H54 (cell line): Measurements from ENCODE around the gene MAPK8IP3.
A peak's percentile ranks its signal among the peaks of the same experiment; 100 is the strongest.

Experiments used
- DNase-seq: peaks from one replicate; pipeline ENCODE4 v3.0.0; 2011; ENCODE audit warnings: low spot score, mixed read lengths; ENCODE audit not compliant: insufficient read length
- FAIRE-seq: peaks from 3 replicates; lab custom pipeline; 2011; peaks lifted over from hg19 to GRCh38; lab: Jason Lieb, UNC
- POLR2A ChIP-seq: IDR thresholded peaks from 2 replicates; pipeline ENCODE4 v1.6.1; 2011; ENCODE audit warnings: low read depth, mild to moderate bottlenecking, low read length

MAPK8IP3 gene

GRCh38 chr16:1778200-1779179 lies 72.5 kb downstream of the MAPK8IP3 start:
- DNase-seq (no peak), FAIRE-seq (no peak)
- TF ChIP-seq POLR2A = peak; percentile 23; the same call in 1 of the 2 replicates

- FAIRE-seq (no peak), DNase-seq (no peak)
- TF ChIP-seq POLR2A = peak; percentile 2; the same call in 1 of the 2 replicates
These were observed 73.3 kb downstream of the MAPK8IP3 start for GRCh38 chr16:1779234-1779701.

GRCh38 chr16:1779741-1780676 lies 74.0 kb downstream of the MAPK8IP3 start:
- TF ChIP-seq POLR2A = no peak
- DNase-seq = no peak
- no peak for FAIRE-seq

- no peak for DNase-seq
- no peak for FAIRE-seq
- no peak for TF ChIP-seq POLR2A
These were observed 74.7 kb downstream of the MAPK8IP3 start for GRCh38 chr16:1780677-1781072.

- TF ChIP-seq POLR2A = no peak
- FAIRE-seq = no peak
- DNase-seq = no peak
These were observed 75.3 kb downstream of the MAPK8IP3 start for GRCh38 chr16:1781254-1781653.

GRCh38 chr16:1781758-1782407 lies 75.9 kb downstream of the MAPK8IP3 start:
- FAIRE-seq (no peak), DNase-seq (peak; percentile 51)
- TF ChIP-seq POLR2A = no peak

GRCh38 chr16:1782408-1783264 lies 76.6 kb downstream of the MAPK8IP3 start, which contains the start of the genes NUBP2 and SPSB3:
Gene NUBP2, plus strand, starts transcription at chr16:1782960. Its CDS starts 61 bp downstream, at chr16:1783021.
Gene SPSB3, minus strand, starts transcription at chr16:1782571. Its CDS starts 1,088 bp downstream, at chr16:1781483.
- peak; percentile 78 for TF ChIP-seq POLR2A
- DNase-seq (peak; percentile 100), FAIRE-seq (peak; percentile 97)

- TF ChIP-seq POLR2A = no peak
- FAIRE-seq (no peak), DNase-seq (no peak)
These were observed 79.2 kb downstream of the MAPK8IP3 start for GRCh38 chr16:1784977-1785845.

GRCh38 chr16:1785846-1786170 lies 79.8 kb downstream of the MAPK8IP3 start:
- DNase-seq = no peak
- no peak for FAIRE-seq
- no peak for TF ChIP-seq POLR2A

- TF ChIP-seq POLR2A = no peak
- DNase-seq = no peak
- no peak for FAIRE-seq
These were observed 80.5 kb downstream of the MAPK8IP3 start for GRCh38 chr16:1786242-1787055.

- no peak for TF ChIP-seq POLR2A
- DNase-seq (no peak), FAIRE-seq (no peak)
These were observed 81.0 kb downstream of the MAPK8IP3 start for GRCh38 chr16:1787056-1787321.
